Stimulated activated CD8-positive, alpha-beta memory T cell treated with anti-CD3 and anti-CD28 coated beads, Interleukin-4, amount 100 ng/mL, for 4 hours (primary cell): ENCODE results near the gene RPRML.

Experiments used
- DNase-seq, 2 donors: peaks; one replicate each; pipeline ENCODE4 v3.0.0-alpha.2; 2020; ENCODE audit warnings: low read depth in 2 of 2, low spot score in 1 of 2

Gene RPRML

DNA sequence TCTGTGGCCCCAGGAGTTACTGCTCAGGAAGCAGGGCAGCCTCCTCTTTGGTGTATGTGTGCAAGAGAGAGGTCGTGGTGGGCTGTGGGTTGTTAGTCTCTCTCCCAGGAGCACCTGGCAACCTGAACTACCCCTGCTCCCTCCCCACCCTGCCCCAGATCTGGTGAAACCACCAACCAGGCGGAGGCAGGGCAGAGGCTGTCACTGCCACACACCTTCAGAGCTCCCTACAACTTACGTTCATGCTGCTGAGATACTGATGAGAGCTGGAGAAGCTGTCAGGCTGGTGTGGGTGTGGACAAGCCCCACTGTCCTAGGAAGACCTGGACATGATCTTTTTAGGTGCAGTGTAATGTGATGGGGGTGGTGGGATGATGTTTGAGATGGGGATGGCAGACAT, 31.8 kb downstream of the RPRML start:
- no peak for DNase-seq

DNA sequence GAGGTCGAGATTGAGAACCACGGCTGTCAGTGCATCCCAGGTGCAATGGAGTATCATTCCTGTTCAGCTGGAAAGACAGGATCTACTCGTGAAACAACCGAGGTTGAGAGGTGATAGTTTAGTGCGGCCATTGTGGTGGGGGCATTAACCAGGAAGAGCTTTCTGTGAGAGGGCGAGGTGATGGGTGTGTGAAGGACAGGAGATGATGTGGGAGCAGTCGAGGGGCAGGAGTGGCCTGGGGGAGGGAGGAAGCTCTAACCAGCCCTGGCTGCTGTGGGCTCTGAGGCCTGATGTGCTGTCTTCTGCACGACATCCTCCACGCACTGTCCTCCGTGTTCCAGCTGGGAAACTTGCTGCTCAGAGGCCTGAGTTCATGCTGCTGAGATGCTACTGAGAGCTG, 34.1 kb downstream of the RPRML start:
- no peak for DNase-seq

DNA sequence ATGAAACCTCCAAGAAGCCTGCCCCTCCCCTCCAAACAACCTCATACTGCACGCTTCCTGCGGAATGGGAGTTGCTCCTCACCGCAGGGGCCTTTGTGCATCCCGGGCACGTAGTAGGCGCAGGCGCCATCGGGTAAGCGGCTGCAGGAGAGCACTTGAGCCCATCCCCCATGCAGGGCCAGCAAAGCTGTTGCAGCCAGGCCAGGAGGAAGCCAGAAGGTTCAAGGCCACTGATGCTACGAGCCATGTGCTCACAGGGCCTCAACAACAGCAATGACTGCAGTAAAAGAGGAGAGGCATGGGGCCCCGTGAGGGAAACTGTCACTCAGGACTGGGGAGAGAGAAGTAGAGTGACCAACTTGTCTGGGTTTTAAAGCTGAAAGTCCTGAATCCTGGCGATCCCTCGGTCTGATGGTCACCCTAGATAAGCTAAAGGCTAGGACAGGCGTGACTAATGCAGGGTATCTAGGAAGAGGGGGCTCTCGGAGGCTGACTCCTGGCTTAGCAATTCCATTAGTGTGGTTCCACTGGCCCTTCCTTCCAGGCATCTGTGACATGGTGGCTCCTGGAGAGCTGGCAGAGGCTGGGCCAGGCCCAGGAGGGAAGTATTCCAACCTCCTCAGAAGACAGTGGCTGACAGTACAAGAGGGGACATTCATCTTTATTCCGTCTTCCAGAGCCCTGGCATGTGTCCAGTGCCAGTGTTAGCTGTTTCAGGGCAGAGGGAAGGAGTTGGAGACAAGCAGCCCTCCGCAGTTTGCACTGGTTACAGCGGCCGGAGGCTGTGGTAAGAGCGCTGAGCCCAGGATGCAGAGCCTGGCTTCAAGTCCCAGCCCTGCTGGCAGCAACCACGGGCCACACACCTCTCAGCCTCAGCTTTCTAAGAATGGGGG, 35.3 kb downstream of the RPRML start:
- DNase-seq: no peak

DNA sequence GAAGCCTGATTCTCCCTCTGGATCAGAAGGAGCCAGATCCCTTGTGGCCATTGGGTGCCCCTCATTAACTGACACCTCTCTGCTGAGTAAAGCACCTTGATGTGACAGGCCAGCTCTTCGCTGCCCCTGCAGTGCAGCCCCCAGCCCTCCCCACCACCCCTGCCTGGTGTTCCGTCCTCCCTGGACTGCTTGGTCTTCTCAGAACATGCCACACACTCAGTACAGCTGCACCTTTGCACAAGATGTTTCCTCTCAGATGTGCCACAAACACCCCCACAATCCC, 35.9 kb downstream of the RPRML start:
- DNase-seq: no peak

DNA sequence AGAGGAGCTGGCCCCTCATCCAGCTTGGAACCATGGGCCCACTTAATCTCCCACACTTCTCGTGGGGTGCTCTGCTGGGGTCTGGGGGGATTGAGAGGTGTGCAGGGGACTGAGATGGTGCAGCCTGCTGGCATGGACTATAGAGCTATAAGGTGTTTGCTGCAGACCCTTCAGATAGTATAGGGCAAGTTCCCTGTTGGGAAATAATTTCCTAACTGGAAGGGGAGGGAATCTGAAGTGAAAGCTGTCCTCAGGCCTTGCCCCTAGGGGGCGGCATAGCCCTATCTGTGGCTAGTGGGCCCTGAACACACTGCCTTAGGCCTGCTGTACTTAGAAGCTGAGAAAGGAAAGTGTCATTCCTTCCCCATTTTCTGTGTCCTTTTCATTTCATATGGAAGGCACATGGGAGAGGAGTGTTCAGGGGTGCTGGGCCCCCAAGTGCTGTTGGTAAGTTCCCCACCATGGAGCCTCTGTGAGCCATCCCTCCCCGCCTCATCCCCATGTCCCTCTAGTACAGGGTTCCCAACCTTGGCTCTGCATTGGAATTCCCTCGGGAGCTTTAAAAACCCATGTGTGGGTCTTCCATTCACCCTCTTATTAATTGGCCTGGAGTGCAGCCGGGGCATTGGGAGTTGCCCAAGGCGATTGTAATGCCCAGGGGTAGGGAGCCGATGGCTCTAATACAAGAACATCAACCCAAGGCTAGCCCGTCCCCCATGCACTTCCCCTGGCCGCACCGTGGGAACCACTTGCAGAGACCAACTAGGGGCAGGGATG, 36.4 kb downstream of the RPRML start:
- no peak for DNase-seq

DNA sequence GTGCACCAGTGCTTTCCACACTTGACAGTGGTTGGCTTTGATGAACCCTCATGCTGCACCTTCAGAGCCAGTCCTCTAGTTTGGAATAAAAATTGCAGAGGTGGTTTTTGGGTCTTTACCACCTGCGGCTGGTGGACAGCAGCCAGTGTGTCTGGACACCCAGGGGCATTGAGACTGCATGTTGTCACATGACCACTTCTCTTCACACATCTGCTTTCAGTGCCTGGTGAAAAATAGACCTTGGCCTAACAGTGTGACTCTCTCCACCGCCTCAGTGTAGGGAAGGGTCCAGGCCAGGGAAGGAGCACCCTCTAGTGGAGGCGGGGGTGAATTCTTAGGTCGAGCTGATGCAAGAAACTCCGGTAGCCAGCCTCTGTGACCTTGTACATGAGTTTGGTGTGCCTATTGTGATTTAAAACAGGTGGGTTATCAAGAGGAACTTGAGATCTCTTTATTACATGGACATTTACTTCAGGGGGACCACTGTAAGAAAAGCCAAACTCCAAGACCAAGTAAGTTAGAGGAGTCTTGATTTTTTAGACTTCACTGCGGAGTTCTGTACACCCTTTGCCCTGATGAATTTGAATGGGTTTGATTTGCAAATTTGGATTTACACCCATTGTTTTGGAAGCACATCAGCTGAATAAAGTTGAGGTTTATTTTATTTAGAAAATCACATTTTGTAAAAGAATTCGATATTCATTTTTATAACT, 38.2 kb downstream of the RPRML start:
- peak; percentile 27 to 45 for DNase-seq

DNA sequence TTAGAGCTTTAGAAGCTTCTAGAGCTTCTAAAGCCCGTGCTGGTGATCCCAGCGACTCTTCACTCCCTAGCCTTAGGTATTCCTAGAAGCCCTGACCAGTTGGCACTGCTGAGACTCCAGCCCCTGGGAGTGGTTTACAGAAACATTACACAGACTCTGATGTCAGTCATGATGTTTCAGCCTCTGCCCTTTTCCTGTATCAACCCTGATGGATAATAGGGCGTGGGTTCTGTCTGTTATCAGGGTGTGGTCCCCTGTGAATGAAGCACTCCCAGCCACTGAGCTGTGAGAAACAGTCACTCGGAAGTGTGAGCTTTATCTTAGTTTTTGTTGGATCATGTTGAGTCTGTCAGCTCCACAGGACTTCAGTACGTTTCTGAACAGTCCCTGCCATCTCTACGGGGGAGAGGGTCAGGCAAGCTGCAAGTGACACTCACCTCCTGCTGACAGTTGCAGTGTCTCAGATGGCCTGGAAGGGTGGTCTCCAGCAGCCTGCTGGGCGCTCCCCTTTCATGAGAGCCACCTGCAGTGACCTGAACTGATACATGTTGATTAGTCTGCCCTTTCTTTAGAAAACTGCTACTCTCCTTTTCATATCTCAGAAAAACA, 43.3 kb downstream of the RPRML start:
- DNase-seq: no peak

DNA sequence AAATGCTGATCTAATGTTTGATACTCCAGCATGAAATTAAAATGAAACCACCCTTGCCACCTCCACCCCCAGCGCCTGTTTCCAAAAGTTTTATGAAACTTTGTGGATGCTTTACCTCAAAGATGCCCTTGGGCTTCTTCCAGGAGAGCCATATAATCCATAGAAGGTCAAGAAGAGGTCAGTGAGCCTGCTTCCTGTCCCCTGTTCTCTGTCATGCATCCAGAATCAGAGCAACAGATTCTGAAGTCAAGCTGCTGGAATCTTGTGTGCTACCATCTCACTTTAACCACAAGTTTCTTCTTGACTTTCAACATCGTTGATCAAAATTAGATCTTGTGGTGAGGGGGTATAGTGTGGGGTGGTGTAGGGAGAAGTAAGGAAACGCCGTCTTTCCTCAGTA, 47.5 kb downstream of the RPRML start:
- DNase-seq: no peak

DNA sequence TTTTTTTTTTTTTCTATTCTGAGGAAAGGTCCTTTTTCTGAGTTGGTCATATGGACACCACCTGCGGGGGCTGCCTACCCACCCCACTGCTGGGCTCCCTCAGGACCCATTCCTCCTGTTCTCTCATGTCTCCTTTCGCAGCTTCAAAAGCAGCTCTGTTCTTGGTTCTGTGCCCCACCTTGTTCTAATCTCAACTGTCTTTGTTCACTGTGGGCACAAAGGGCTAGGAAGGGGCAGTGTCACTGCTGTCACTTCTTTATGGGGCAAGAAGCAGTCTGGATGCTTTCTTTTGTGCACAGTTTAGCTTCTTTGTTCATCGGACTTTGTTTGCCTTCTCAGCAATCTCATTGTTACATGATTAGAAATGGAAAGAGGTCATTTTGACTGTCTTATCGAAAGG, 49.0 kb downstream of the RPRML start:
- no peak for DNase-seq

DNA sequence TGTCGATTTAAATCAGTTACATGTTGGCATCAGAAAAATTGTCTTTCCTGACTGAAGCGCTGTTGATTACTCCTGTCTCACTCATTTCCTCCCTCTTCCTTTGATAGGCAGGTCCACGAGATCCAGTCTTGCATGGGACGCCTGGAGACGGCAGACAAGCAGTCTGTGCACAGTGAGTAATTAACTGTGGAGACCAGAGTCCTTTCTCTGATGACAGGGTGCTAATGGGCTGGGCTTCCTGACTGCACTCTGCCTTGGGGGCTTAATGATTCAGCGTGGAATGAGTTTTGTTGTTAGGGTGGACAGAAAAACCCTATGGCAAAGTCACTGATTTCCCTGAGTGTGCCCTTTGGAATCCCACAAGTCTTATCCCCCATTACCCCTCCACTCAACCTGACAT, 49.6 kb downstream of the RPRML start:
- no peak for DNase-seq

DNA sequence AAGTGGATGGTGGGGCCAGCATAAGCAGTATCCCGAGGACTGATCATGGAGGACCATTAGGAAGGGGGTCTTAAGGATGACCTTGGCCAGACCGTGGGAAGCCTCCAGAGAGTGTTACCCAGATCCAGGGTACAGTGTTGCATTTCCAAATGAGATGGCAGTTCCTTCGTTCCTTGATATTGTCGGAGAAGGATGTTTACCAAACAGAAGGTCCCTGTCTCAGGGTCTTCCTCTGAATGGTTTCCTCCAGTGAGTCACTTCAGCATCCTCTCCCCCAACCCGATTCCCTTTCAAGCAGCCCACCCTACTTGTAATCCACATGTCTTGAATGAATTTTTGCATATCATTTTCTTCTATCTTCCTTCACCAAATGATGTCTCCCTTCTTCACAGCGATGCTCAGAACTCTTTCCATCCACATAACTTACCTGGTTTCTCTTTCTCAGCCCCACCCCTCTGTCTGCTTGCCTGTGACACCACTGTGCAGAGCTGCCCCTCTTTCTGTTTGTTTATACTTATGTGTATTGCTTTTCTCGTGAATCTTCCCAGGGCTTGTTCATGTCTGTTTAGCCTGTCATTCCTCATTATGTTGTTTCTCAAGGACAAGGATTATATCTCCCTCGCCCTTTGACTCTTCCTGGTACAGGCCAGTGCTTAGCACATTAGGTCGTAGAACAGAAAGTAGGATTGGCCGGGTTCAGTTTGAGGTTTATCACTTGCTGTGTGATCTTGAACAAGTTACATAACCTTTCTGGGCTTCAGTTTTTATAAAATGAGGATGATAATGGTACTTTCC, 50.4 kb downstream of the RPRML start:
- DNase-seq: no peak
